Body of pancreas (tissue), 4 donors: Measurements from ENCODE around the gene ZNF185.

Experiments used
- POLR2A ChIP-seq, 3 donors: fragments of 450-650 bp; IDR thresholded peaks; one replicate each; pipeline ENCODE4 v1.6.1; 2016; ENCODE audit warnings: antibody characterized with exemption in 3 of 3, mild to moderate bottlenecking in 2 of 3
- TF ChIP-seq, protein P1 (sequence below), 7 experiments: fragments of 450-650 bp in 4 of 7; fragments of 200-600 bp in 3 of 7; sonication (generic) in 3 of 7; IDR thresholded peaks; one replicate each; pipeline ENCODE4 v1.5.1; 2016 to 2019; ENCODE audit warnings: antibody characterized with exemption in 7 of 7

DNA sequence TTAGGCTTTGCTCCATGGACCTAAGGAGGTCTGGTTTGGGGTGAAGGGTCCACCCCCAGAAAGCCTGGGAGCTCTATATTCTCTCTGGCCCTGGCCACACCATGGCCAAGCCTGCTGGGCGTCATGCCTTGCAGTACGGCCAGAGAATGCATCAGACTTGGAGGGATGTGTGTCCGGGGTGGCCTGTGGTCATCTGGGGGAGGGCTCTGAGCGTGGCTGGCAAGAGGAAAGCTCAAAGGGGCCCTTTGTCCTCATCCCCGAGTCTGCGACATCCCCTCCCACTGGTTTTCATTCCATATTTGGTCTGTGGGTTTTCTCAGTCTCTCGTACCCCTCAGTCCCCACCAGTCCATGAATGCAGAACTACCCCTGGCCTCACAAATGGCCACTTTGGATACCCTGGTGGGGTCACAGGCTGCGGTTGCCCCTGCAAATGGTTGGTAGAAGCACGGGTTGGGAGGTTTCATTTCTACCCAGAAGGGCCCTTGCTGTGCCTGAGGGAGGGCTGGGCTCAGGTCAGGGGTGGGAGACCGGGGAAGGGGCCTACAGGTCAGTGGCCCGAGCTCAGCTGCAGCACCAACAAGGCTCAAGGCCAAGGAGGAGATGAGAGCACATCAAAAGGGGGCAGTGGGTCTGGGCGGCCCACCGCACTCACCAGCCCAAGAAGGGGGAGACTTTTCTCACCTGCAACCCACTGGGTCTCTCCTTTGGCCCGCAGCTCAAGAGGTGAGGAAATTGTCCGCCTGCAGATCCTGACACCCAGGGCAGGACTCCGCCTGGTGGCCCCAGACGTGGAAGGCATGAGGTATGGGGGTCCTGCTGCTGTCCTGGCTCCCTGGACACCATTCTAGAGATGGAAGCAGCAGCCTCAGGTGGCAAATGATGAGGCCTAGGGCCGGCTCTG, 30.2 kb downstream of the ZNF185 start:
- TF ChIP-seq, protein P1, sequence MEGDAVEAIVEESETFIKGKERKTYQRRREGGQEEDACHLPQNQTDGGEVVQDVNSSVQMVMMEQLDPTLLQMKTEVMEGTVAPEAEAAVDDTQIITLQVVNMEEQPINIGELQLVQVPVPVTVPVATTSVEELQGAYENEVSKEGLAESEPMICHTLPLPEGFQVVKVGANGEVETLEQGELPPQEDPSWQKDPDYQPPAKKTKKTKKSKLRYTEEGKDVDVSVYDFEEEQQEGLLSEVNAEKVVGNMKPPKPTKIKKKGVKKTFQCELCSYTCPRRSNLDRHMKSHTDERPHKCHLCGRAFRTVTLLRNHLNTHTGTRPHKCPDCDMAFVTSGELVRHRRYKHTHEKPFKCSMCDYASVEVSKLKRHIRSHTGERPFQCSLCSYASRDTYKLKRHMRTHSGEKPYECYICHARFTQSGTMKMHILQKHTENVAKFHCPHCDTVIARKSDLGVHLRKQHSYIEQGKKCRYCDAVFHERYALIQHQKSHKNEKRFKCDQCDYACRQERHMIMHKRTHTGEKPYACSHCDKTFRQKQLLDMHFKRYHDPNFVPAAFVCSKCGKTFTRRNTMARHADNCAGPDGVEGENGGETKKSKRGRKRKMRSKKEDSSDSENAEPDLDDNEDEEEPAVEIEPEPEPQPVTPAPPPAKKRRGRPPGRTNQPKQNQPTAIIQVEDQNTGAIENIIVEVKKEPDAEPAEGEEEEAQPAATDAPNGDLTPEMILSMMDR (IDR thresholded peaks at IDR 0.05), result no peak
- TF ChIP-seq POLR2A (IDR thresholded peaks at IDR 0.05), result no peak
